Muscle of back (tissue), 11 donors: ENCODE results near the gene NDUFA13. TPM values are rescaled to one million over a fixed set of nuclear protein-coding genes. Genes with fewer than 3 reads are reported as not detected.

Experiments
- DNase-seq, 3 donors: peaks; one replicate each; pipeline versions ENCODE4 v3.0.0 to v3.0.0-alpha.2; 2013
- polyA plus RNA-seq, 10 donors: library from polyadenylated mRNA; unstranded; fragments of 120-200 nt; gene quantifications; one replicate each; pipeline ENCODE4 v1.2.1, GENCODE V29; 2013; ENCODE audit not compliant: insufficient read length in 10 of 10

NDUFA13 gene
- polyA plus RNA-seq, 10 donors, result 146 to 246 (median 175) TPM

GRCh38 chr19:19530889-19531288, 14.9 kb downstream of the NDUFA13 start:
- DNase-seq, result no peak

GRCh38 chr19:19531951-19532805, 16.2 kb downstream of the NDUFA13 start:
- DNase-seq, result peak; percentile 52 to 90 (median 84)

- no peak for DNase-seq
Measured at GRCh38 chr19:19532806-19533701, 17.0 kb downstream of the NDUFA13 start.

GRCh38 chr19:19533841-19534240, 17.8 kb downstream of the NDUFA13 start:
- no peak for DNase-seq

GRCh38 chr19:19534556-19535265, 18.7 kb downstream of the NDUFA13 start:
- DNase-seq, result no peak

- no peak for DNase-seq
Measured at GRCh38 chr19:19535311-19536191, 19.5 kb downstream of the NDUFA13 start.

GRCh38 chr19:19537075-19538048, 21.3 kb downstream of the NDUFA13 start:
- DNase-seq, result peak in 1 of 3 donors; percentile 49

GRCh38 chr19:19538061-19538784, 22.2 kb downstream of the NDUFA13 start, which contains the start of gene CILP2:
TSS of gene CILP2 (plus strand) at chr19:19538265. CDS start at chr19:19538350, 85 bp downstream.
- peak in 2 of 3 donors; percentile 44 to 71 for DNase-seq

- peak in 2 of 3 donors; percentile 44 to 65 for DNase-seq
Measured at GRCh38 chr19:19538785-19539166, 22.8 kb downstream of the NDUFA13 start.

GRCh38 chr19:19539698-19540063, 23.7 kb downstream of the NDUFA13 start:
- DNase-seq, result no peak

GRCh38 chr19:19540064-19540714, 24.2 kb downstream of the NDUFA13 start:
- peak; percentile 45 to 75 (median 49) for DNase-seq

GRCh38 chr19:19540715-19541515, 24.9 kb downstream of the NDUFA13 start:
- DNase-seq, result no peak

- no peak for DNase-seq
Measured at GRCh38 chr19:19541616-19542015, 25.6 kb downstream of the NDUFA13 start.

GRCh38 chr19:19542507-19542906, 26.5 kb downstream of the NDUFA13 start:
- DNase-seq, result no peak

- DNase-seq, result no peak
Measured at GRCh38 chr19:19543101-19543500, 27.1 kb downstream of the NDUFA13 start.

- DNase-seq, result no peak
Measured at GRCh38 chr19:19543640-19544039, 27.6 kb downstream of the NDUFA13 start.

- DNase-seq, result no peak
Measured at GRCh38 chr19:19544257-19544953, 28.4 kb downstream of the NDUFA13 start.
